Cerebellar nuclear complex (tissue), 1 donor: ENCODE measurements around the gene COQ3.
"Not testable (repeated sequence)": the region's sequence is repeated elsewhere in the genome, so short reads cannot be mapped to it uniquely, and the experiment has no call there.

Source experiments
- DNase-seq, 2 experiments: peaks; one replicate each; lab custom pipeline; 2025; lab: John Stamatoyannopoulos, UW

COQ3 gene

DNA sequence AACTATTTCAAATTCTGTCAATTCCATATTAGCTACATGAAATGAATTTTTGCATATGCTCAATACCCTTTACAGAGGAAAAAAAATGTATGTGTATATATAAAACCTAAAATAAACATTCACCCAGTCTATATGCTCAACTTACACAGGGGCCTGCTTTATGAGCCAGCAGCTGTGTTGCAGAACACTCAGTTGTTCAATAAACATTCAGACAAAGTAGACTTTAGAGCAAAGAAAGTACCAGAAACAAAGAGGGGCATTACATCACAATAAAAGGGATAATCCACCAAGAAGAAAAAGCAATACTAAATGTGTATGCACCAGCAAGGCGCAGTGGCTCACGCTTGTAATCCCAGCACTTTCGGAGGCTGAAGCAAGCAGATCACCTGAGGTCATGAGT is 9.5 kb downstream of the COQ3 start:
- DNase-seq = no peak

DNA sequence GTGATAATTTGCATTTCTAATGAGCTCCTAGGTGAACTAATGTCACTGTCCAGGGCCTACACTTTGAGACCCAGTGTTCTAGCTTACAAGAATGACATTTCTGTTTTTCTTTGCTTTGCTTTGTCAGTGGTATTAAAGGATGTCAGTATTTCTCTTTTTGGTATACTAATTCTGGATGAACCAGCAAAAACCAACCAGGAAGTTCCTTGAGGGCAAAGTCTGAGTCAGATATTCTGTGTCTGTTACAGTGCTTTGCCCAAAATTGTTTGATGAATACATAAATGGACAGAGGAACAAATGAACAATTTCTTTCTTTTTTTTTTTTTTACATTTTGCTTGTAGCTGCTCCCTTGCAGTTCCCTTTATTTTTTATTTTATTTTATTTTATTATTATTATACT is 15.4 kb downstream of the COQ3 start:
- no peak for DNase-seq

DNA sequence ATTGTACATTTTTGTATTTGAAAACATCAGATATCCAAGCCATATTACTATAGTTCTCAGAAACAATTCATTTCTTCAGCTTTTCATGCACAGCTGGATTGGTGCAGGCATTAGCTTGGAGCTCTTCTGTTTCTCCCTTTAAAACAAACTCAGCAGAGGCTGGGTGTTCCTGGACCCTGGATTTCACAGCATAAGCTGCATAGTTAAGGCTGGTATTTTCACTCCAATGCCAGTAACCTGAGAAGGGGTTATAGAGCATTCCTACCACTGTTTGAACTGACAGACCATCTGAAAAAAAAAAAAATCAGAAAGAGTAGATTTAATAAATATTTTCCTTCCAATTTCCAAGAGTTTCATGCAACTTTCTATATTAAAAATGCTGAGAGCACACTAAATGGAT is 24.5 kb downstream of the COQ3 start:
- DNase-seq = no peak

DNA sequence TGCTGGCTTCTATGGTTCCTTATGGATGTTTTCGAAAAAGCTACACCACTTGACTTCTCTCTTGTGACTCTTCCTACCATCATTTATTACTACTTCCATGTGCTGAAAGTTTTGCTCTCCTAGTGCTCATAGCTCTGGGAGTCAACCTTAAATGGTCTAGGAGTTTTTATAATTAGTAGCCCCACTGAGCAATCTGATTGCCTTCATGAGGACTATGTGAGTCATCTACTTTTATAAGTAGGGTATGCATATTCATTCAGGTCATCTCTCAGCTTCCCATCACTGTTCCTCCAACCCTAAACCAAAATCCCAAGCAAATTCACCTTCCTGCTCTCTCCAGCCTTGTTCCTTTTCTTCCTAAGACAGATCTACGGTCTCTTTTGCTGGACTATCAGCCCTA is 27.1 kb downstream of the COQ3 start:
- DNase-seq = no peak

DNA sequence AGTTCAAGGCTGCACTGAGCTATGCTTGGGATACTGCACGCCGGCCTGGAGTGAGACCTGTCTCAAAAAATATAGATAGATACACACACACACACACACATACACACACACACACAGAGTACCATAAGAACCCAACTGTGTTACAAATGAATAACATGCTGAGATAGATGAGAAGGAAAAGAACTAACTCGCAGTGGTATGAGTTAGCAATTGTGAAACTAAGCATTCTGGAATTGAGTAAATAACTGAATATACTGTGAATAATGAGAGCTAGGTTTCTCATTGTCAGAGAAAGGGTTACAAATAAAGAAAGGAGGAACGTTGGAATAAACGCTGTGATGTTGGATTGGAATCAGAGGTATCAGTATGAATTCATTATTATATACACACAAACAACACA is 30.0 kb downstream of the COQ3 start:
- no peak for DNase-seq

DNA sequence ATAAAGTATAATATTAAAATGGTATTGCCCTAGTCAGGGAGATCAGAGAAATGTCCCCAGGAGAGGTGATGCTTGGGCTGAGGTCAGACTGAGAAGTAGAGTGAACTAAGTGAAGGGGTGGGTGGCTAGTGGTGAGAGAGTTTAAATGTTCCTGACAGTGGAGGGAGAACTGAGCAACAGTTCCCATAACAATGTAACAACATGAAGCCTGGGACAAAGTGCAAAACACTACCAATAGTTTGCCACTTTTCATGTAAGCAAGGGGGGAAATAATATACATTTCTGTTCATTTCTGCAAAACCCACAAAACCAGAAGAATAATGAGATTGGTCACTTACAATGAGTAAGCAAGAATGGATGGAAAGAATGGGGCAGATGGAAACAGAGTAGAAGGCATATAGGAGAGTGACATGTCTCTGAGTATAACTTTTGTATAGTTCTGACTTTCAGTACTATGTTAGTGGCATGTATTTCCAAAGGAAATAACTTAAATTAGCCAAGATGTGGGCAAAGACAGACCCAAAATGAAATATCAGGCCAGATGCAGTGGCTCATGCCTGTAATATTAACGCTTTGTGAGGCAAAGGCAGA is 31.2 kb downstream of the COQ3 start:
- no peak for DNase-seq

DNA sequence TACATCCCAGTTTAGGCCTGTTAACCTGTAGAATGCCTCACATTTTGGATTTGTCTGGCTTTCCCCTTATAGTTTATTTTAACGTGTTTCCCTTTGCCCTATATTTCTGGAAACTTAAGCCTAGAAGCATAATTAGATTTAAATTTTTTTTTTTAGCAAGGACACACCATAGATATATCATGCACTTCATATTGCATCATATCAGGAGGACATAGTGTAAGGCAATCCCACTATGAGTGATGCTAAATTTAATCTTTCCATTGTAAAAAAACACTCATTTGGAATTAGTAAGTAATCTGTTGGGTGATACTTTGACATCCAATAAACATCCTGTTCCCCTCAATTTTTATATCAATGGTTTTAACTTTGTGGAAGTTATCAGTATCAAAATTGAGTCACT is 34.2 kb downstream of the COQ3 start:
- no peak for DNase-seq

DNA sequence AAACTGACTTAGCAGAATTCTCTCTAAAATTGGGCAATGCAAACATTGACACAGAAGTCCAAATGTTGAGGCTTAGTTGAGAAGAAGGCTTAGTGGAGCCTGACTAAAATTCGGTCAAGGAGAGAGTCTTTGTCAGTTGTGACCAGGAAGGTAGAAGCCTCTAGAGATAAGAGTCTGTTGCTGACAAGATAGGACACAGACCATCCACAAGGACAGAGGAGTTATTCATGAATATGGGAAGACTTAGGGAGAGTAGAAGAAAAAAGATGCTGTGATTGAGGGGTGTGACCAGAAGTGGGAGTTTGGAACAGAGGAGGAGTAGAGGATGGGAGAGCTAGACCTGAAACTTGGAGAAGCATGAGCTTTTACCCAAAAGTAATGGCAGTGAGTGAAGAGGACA is 37.4 kb downstream of the COQ3 start:
- no peak for DNase-seq

DNA sequence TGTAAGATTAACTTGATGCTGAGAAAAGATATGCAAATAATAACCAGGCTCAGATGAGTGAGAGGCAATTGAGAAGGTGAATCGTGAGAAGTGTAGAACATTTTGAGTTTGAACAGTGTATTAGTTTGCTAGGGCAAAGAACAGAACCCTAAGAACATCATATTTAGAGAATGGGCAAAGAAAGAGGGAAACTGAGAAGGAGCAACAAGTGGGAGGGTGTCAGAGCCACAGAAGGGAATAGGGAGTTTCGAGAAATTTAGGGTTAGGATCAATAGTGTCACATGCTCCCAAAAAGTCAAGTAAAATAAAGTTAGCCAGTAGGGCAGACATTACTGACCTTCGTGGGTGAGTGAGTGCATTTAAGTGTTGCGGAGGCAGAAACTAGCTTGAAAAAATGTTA is 39.0 kb downstream of the COQ3 start:
- DNase-seq = no peak

DNA sequence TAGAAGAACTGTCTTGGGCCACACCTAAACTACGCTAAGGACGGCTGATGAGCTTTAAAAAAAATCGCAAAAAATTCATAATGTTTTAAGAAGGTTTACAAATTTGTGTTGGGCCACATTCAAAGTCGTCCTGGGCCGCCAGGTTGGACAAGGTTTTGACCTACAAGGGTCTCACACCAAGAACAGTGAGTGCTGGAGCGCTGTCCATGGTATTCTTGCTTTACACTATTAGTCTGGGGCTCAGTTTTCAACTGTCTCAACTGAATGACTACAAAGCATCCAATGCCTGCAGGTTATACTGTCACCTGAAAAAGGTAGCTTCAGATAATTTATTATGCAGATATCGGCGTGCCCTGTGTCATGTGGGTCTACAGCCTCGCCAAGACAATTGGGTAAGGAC is 40.9 kb downstream of the COQ3 start:
- no peak for DNase-seq

DNA sequence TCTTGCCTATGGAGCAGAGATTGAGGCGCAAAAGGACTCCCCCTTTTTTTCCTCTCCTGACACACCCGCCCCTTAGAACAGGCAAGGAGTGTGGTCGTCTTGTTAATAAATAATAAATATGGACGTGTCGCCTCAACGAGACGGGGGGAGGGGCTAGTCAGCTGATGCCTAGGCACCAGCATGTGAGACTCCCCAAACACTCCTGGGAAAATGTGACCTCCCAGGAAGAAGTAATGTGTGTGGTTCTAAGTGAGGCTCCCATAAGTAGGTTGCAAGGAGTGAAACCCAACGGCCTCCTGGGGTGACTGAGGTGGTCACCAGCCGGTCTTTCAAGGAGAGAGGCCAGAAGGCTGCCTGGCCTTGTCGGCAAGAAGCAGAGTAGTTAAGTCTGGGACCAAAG is 43.4 kb downstream of the COQ3 start:
- DNase-seq = no peak

DNA sequence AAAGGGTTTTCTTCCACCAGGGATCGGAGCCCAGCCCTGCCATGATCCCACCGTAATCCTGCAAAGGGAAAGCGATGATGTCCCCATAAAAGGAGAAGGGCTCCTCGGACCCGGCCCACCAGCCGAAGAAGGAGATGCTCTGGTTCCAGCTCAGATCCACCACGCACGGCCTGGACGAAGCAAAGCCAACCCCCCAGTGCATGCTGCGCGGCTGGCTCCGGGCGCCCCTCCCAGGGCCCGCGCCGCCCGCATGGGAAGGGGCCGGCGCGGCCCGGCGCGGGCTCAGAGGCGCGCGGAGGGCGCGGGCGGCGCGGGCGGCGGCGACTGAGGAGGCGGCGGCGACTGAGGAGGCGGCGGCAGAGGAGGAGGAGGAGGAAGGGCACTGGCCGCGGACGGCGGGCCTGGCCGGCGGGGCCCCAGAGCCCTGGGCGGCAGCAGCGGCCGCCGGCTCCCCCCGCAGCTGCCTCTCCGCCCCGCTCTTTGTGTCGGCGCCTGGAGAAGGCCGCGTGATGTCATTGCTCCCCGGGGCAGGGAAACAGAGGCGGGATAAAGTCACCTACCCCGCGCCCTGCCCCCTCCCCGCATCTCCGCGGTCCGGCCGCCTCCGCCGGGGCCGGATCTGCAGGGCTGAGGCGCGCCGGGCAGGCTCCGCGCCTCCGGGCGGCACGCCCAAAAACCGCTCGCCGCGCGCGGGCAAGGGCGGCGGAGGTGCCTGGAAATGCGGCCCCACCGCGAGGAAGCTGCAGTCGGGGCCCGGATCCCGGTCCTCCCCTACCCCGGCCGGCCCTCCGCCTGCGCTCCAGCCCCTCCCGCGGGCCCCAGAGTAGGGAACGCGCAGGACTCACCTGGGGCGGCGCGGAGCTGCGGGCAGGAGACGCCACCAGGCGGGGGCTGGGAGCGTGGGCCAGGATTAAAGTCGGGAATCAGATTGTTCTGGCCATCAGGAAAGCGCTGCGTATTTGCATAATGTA is 44.5 kb downstream of the COQ3 start, which contains the start of gene FAXC:
Gene FAXC (minus strand): TSS at position 504 of the 971 bp plus-strand sequence. CDS start 302 bp downstream, at position 202.
- no peak for DNase-seq

DNA sequence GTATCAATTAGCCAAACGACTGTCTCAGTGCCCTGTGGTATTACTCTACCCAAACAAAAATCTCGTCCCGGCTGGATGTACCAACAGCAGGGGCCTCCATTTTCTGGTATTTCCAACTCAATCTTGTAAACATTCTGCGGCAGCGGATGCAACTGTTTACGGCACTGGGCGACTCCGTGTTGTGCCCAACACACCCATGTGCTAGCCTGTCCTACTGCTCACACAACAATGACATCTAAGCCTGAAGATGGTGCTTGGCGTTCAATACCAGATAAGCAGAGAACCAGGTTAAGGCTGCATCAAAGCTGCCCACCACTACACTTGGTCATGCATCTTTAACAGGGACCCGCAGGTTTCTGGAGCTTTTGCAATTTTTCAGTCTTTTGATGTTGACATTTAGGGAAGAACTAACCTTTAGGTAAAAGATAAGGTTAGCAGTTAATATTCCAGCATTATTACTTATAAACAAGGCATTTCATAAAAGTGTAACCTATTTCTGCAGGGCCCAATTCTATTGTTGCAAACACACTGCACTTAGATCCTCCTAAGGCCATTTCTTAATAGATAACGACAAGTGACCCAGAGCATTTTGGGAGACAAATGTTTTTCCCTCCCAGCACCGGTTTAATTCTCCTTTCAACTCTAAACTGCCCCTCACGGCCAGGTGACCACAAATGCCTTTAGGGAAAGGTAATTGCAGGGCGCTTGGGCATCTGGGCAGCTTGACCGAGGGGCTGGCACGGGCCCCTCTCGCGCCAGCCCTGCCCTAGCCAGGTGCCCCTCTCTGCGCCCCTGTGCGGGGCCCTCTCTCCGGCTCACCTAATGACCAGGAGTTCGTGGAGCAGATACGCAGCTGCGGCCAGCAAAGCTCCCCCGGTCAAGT is 45.5 kb downstream of the COQ3 start:
- no peak for DNase-seq

DNA sequence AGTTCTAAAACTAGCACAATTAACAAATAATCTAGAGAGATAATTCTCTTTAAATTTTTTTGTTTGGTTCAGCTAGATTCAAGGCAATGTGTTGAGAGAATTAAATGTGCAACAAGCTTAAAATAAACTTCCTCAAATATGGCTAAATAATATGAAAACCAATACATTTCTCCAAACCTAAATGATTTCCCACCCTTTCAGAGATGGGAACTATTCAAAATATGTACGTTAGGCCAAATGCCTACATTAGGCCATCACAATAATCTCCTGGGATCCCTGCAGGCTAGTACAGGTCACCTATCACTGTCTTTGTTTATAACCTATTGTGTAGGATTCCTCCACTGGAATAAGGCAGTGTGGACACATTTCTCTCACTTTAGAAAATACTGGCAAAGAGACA is 46.2 kb downstream of the COQ3 start:
- no peak for DNase-seq

DNA sequence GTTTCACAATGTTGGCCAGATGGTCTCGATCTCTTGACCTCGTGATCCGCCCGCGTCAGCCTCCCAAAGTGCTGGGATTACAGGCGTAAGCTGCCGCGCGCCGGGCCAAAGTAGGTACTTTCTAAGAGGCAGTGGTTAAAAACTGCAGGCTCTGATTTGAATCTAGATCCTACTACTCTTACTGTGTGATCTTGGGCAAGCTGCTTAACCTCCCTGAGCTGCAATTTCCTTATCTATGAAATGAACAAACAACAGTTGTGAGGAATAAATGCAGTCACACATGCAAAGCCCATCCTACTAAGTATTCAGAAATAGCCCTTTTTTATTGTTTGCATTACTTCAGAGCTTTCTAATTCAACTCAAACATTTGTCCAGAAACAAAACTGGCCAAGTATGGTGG is 47.4 kb downstream of the COQ3 start:
- DNase-seq = no peak

DNA sequence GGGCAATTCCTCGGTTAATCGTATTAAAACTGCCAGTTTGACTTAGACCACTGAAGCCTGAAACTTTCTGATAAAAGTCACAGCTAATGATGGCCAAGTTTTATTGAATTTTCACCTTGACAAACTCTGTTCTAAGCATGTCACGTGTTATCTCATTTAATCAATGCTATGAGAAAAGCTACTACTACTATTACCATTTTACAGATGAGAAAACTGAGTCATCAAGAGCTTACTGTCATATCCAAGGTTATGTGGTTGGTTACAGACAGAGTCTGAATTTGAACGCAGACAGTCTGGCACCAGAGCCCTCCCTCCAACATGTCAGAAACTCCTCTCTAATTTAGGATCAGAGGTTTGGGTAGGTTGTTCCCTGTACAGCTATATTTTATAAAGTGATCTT is 48.8 kb downstream of the COQ3 start:
- DNase-seq = no peak

DNA sequence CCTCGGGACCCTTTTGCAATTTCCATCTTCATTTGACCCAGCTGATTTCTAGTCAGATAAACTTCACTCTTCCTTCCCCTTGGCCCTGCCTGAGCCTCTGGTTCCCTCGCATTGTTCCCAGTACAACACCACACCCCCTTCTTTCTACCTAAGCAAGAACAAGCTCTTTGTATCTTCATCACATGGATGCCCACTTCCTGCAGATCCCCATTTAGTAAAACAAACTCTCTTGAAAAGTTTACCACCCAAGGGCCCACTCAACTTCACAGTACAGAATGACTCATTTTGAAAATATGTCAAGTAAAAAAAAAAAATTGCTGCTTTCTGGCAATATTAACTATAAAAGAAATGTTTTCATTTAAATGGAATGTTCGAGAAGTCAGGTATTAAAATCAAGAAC is 49.7 kb downstream of the COQ3 start:
- DNase-seq = no peak

DNA sequence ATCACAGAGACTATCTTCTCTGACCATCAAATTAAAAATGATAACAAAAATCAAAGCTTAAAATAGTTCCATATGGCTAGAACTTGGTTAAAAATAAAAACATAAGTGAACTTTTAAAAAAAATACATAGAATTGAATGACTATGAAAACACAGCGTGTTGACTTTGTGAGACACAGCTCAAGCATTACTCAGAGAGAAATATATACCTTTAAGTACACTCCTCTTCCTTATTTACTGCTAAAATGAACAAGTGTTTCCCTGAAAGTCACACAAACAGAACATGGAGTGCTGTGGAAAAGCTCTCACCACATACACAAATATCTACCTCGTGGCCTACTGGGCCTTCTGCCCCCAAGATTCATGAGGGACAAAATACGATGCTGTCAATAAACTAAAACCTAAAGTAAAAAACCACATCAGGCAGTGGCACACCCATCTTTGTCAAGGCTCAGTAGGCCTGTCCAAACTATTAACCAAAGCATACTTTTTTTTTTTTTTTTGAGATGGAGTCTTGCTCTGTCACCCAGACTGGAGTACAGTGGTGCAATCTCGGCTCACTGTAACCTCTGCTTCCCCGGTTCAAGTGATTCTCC is 52.0 kb downstream of the COQ3 start:
- no peak for DNase-seq

DNA sequence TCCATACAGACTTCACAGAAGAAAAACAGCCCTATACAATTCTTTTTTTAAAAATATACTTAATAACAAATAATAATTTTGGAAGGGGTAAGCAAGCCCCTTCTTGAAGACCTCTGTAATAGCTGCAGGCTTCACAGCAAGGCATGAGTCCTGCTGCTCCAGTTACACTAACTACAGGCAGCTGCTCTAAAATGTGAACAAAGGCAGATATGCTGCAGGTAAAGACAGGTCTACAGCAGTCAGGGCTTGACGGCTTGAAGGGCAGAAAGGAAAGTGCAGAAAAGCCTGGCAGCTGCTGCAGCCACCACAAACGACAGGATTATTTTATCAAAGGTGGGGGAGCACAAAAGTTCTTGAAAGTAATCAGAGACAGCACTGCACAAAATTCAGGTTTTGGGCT is 55.8 kb downstream of the COQ3 start:
- DNase-seq = no peak

DNA sequence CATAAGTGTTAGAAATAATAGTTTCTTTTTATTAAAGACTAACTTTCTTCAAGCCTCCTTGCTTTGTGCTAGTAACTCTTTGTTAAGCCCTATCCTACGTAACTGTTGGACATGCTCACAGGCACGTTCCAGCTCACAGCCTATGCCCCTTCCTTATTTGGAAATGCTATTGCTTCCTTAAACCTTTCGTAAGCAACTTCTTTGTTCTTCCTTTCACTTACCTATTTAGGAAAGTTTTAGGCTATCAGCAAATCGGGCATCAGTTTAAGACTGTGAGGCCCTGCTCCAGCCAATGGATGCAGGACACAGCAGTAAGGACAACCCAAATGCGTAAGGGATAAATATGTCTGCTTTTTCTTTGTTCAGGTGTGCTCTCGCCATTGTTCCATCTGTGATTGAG is 58.7 kb downstream of the COQ3 start:
- not testable (repeated sequence) for DNase-seq

DNA sequence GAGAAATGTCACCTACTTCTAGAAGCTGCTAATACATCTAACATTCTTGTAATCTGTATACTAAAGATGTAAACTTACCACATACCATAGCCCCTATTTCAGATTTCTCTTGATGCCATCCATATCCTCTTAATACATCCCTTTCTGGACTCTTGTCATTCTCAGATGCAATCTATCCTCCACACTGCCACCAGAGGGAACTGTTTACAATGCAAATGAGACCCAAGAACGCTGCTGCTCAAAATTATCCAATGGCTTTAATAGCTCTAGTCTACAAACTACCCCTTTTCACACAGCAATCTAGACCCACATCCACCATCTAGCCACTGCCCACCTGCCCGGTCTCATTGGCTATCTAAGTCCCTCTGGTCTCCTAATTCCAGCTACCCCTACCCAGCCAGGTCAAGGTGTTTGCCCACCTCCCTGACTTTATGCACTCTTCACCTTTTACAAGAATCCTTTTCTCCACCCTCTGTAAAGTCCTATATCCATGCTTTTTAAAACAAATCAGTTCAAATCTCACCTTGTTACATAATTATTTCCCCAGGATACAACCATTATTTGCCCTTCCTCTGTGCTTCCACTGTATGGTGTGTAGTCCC is 59.4 kb downstream of the COQ3 start:
- no peak for DNase-seq

DNA sequence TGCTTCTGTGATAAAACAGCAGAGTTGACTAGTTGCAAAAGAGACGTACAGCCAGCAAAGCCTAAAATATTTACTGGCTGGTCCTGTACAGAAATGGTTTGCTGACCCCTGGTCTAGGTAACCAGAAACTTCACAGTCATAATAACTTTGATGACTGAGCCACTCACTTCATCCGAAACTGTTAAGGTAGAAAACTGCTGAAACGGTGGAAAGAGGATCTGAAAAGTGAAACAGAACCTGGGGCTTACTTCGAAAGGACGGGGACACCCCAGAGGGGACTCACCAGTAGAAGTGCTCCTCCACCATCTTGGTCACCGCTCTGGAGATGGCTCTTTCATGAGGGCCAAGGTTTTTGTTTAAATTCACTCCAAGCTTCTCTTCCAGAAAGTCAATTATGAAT is 60.9 kb downstream of the COQ3 start:
- no peak for DNase-seq
